ENCODE data around the gene DRG2. TPM values are rescaled to one million over a fixed set of nuclear protein-coding genes. Genes with fewer than 3 reads are reported as not detected.
A peak's percentile ranks its signal among the peaks of the same experiment; 100 is the strongest.

The DRG2 gene
- total and polyA plus RNA-seq, 9 of the 15 experiments (the other 6 are each of a cell fraction or from before 2014, with no cell fraction given), result 6.6 to 36.7 (median 26.1) TPM

- TF ChIP-seq MYC (IDR thresholded peaks at IDR 0.05; ENCODE audit: low read depth, low read length) (peak; percentile 89), MYC (CRISPR knock-in tag; IDR thresholded peaks at IDR 0.05; ENCODE audit: borderline replicate concordance, low read depth) (no peak), RBFOX2 (IDR thresholded peaks at IDR 0.05; ENCODE audit: low read depth, low read length) (peak; percentile 84), SMAD2 (IDR thresholded peaks at IDR 0.05; ENCODE audit: low read depth, low read length) (no peak), ZBED1 (IDR thresholded peaks at IDR 0.05) (no peak), PHTF2 (CRISPR knock-in tag; IDR thresholded peaks at IDR 0.05) (no peak), ZBTB8A (IDR thresholded peaks at IDR 0.05; ENCODE audit: partially characterized antibody) (no peak), RFX5 (IDR thresholded peaks at IDR 0.05; ENCODE audit: low read depth, low read length) (no peak), SRSF9 (IDR thresholded peaks at IDR 0.05; ENCODE audit: borderline replicate concordance, low read depth, low read length) (no peak), RBBP5 (IDR thresholded peaks at IDR 0.05; ENCODE audit: borderline replicate concordance, insufficient read depth, low read length, poor library complexity, severe bottlenecking) (peak; percentile 87), CBX1 (IDR thresholded peaks at IDR 0.05; ENCODE audit: low read depth) (no peak), ARHGAP35 (IDR thresholded peaks at IDR 0.05; ENCODE audit: partially characterized antibody) (no peak), FOSL1 (tag; conservative IDR thresholded peaks at IDR 0.05) (no peak), ZNF75A (CRISPR knock-in tag; IDR thresholded peaks at IDR 0.05) (no peak), BACH1 (tag; IDR thresholded peaks at IDR 0.05) (no peak), POLR2H (tag; IDR thresholded peaks at IDR 0.05; ENCODE audit: low read depth) (no peak), CHD4 (IDR thresholded peaks at IDR 0.05; ENCODE audit: insufficient read depth, insufficient replicate concordance, low read depth, low read length, poor library complexity, severe bottlenecking) (no peak)
- TF ChIP-seq, protein P1, sequence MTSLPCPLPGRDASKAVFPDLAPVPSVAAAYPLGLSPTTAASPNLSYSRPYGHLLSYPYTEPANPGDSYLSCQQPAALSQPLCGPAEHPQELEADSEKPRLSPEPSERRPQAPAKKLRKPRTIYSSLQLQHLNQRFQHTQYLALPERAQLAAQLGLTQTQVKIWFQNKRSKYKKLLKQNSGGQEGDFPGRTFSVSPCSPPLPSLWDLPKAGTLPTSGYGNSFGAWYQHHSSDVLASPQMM (CRISPR knock-in tag; IDR thresholded peaks at IDR 0.05), result no peak
- TF ChIP-seq, protein P2, sequence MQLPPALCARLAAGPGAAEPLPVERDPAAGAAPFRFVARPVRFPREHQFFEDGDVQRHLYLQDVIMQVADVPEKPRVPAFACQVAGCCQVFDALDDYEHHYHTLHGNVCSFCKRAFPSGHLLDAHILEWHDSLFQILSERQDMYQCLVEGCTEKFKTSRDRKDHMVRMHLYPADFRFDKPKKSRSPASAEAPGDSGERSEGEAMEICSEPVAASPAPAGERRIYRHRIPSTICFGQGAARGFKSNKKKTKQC (CRISPR knock-in tag; IDR thresholded peaks at IDR 0.05), result no peak
- TF ChIP-seq, protein P3, sequence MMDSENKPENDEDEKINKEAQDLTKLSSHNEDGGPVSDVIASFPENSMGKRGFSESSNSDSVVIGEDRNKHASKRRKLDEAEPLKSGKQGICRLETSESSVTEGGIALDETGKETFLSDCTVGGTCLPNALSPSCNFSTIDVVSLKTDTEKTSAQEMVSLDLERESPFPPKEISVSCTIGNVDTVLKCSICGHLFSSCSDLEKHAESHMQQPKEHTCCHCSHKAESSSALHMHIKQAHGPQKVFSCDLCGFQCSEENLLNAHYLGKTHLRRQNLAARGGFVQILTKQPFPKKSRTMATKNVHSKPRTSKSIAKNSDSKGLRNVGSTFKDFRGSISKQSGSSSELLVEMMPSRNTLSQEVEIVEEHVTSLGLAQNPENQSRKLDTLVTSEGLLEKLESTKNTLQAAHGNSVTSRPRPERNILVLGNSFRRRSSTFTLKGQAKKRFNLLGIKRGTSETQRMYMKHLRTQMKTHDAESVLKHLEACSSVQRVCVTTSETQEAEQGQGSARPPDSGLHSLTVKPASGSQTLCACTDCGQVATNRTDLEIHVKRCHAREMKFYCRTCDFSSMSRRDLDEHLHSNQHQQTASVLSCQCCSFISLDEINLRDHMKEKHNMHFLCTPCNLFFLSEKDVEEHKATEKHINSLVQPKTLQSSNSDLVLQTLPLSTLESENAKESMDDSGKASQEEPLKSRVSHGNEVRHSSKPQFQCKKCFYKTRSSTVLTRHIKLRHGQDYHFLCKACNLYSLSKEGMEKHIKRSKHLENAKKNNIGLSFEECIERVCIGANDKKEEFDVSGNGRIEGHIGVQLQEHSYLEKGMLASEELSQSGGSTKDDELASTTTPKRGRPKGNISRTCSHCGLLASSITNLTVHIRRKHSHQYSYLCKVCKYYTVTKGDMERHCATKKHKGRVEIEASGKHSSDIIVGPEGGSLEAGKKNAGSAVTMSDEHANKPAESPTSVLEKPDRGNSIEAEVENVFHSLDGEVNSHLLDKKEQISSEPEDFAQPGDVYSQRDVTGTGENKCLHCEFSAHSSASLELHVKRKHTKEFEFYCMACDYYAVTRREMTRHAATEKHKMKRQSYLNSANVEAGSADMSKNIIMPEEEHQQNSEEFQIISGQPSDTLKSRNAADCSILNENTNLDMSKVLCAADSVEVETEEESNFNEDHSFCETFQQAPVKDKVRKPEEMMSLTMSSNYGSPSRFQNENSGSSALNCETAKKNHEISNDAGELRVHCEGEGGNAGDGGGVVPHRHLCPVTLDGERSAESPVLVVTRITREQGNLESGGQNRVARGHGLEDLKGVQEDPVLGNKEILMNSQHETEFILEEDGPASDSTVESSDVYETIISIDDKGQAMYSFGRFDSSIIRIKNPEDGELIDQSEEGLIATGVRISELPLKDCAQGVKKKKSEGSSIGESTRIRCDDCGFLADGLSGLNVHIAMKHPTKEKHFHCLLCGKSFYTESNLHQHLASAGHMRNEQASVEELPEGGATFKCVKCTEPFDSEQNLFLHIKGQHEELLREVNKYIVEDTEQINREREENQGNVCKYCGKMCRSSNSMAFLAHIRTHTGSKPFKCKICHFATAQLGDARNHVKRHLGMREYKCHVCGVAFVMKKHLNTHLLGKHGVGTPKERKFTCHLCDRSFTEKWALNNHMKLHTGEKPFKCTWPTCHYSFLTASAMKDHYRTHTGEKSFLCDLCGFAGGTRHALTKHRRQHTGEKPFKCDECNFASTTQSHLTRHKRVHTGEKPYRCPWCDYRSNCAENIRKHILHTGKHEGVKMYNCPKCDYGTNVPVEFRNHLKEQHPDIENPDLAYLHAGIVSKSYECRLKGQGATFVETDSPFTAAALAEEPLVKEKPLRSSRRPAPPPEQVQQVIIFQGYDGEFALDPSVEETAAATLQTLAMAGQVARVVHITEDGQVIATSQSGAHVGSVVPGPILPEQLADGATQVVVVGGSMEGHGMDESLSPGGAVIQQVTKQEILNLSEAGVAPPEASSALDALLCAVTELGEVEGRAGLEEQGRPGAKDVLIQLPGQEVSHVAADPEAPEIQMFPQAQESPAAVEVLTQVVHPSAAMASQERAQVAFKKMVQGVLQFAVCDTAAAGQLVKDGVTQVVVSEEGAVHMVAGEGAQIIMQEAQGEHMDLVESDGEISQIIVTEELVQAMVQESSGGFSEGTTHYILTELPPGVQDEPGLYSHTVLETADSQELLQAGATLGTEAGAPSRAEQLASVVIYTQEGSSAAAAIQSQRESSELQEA (IDR thresholded peaks at IDR 0.05; ENCODE audit: low read depth), result peak; percentile 93
Measured at GRCh38 chr17:18038861-18039534, 48.8 kb upstream of the DRG2 start, which contains the start of the genes ATPAF2 and GID4 (continued).
